ENCODE data around the gene NIF3L1. TPM values are rescaled to one million over a fixed set of nuclear protein-coding genes. Genes with fewer than 3 reads are reported as not detected.

Gene NIF3L1
- total and polyA plus RNA-seq, 9 of the 15 experiments (the other 6 are each of a cell fraction or from before 2014, with no cell fraction given) = 26.7 to 89.5 (median 45.6) TPM

GRCh38 chr2:200864176-200865034, 24.8 kb upstream of the NIF3L1 start, which contains the start of gene CLK1 (continued):
- TF ChIP-seq ZNF407 (IDR thresholded peaks at IDR 0.05; ENCODE audit: low read depth) (no peak), UBTF (IDR thresholded peaks at IDR 0.05; ENCODE audit: borderline replicate concordance in 1 of 2, low read depth in 2 of 2, low read length in 2 of 2) (0 out of 4 replicates have a peak, but pooled peaks of 1 of the 2 experiments have one; percentile 16), ATF3 (IDR thresholded peaks at IDR 0.05) (peak; percentile 60; the same call in 1 of the 2 replicates), ATF3 (CRISPR knock-in tag; conservative IDR thresholded peaks at IDR 0.05) (peak; percentile 48; the same call in 1 of the 2 replicates), GTF2E2 (tag; IDR thresholded peaks at IDR 0.05) (peak; percentile 78), ZNF253 (CRISPR knock-in tag; conservative IDR thresholded peaks at IDR 0.05) (no peak), DIDO1 (tag; IDR thresholded peaks at IDR 0.05; ENCODE audit: low read depth) (no peak), POLR2G (IDR thresholded peaks at IDR 0.05; ENCODE audit: low read depth, low read length) (peak; percentile 99), ZNF764 (CRISPR knock-in tag; IDR thresholded peaks at IDR 0.05; ENCODE audit: low read depth) (no peak), PBX2 (CRISPR knock-in tag; IDR thresholded peaks at IDR 0.05; ENCODE audit: low read depth) (no peak), PBX2 (tag; conservative IDR thresholded peaks at IDR 0.05; ENCODE audit: low read depth) (no peak), ZEB2 (IDR thresholded peaks at IDR 0.05) (no peak)

Measured in K562 (cell line).